Medulla oblongata (tissue), 1 donor: ENCODE measurements around the gene SRRT.
A peak's percentile ranks its signal among the peaks of the same experiment; 100 is the strongest.

Experiments used
- DNase-seq: peaks from one replicate; pipeline ENCODE4 v3.0.0-alpha.2; 2015; ENCODE audit errors: extremely low spot score

SRRT gene

DNA sequence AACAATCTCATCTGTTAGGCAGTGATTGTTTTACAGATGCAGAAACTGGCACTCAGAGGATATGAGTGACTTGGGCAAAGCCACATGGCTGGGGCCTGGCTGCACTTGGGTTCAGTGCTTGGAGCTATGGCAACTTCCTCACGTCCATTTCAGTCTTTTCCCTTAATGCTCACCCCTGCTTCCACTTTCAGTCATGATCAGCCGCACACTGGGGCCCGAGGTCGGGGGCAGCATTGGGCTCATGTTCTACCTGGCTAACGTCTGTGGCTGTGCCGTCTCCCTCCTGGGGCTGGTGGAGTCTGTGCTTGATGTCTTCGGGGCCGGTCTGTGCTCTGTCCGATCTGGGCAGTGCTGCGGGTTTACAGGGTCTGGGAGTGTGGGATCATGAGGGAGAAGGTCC lies 19.4 kb upstream of the SRRT start:
- no peak for DNase-seq

- DNase-seq: no peak
These were observed 18.0 kb upstream of the SRRT start for GRCh38 chr7:100856871-100857282.

GRCh38 chr7:100859856-100860255 lies 15.0 kb upstream of the SRRT start:
- DNase-seq: no peak

- DNase-seq: no peak
These were observed 13.9 kb upstream of the SRRT start for GRCh38 chr7:100860702-100861615.

- no peak for DNase-seq
These were observed 13.3 kb upstream of the SRRT start for GRCh38 chr7:100861616-100861985.

GRCh38 chr7:100863406-100863950 lies 11.4 kb upstream of the SRRT start:
- peak; percentile 72 for DNase-seq

- DNase-seq: no peak
These were observed 10.5 kb upstream of the SRRT start for GRCh38 chr7:100864263-100864845.

GRCh38 chr7:100865372-100865911 lies 9.5 kb upstream of the SRRT start:
- DNase-seq: no peak

GRCh38 chr7:100865938-100866728 lies 8.8 kb upstream of the SRRT start:
- peak; percentile 83 for DNase-seq

DNA sequence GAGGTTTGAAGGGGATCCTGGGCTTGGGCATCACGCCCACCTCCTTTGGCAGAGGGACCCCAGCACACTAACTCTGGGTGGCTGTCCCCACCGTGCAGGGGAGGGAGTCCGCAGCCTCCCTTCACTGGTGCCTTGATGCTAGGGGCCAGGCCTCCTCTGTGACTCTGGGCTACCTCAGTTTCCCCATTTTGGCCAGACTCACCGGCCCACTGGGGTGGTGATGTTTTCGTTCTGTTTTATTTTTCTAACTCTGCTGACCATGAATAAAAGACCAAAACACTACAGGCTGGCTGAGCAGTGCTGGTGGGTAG lies 8.2 kb upstream of the SRRT start:
- no peak for DNase-seq

- peak; percentile 95 for DNase-seq
These were observed 7.7 kb upstream of the SRRT start, which contains the start of gene TRIP6 for GRCh38 chr7:100867040-100867775. Gene TRIP6, plus strand, starts transcription at chr7:100867387. Its CDS starts 111 bp downstream, at chr7:100867498.

DNA sequence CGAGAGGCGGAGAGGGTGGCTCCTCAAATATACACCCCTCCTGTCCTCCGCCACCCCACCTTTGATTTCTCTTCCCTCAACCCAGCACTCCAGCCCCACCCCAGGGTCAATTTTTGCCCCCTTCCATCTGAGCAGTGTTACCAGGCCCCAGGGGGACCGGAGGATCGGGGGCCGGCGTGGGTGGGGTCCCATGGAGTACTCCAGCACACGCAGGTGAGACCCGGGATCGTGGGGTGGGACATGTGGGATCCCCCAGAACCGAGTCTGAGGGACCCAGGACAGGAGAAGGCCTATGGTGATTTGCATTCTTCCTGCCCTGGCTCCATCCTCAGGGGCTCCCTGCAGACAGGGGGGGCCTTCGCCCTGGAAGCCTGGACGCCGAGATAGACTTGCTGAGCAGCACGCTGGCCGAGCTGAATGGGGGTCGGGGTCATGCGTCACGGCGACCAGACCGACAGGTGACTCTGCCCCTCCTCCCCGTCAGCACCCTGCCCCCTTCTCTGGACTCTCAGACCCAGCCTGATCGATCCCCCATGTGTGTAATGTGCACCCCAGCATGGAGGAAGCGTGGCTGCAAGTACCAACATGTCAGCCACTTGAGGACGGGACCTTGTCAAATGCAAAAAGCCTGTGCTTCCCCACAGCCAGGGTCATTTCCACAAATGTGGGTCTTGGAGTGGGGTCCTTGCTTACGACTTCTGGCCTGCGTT lies 7.0 kb upstream of the SRRT start:
- no peak for DNase-seq

DNA sequence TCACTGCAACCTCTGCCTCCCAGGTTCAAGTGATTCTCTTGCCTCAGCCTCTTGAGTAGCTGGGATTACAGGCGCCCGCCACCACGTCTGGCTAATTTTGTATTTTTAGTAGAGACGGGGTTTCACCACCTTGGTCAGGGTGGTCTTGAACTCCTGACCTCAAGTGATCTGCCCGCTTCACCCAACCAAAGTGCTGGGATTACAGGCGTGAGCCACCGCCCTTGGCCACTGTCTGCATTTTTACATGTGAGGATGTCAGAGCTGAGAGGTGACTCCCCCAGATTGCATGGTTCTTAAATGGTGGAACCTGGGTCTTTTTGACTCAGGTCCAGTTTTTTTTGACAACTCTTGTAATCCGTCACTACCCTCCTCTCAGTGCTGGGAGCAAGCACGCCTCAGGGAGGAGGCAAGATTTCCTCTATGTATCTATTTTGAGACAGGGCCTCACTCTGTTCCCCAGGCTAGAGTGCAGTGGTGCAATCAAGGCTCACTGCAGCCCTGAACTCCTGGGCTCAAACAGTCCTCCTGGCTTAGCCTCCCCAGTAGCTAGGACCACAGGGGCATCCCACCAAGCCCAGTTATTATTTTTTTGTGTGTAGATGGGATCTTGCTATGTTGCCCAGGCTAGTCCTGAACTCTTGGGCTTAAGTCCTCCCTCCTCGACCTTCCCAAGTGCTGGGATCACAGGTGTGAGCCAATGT lies 1.2 kb upstream of the SRRT start:
- DNase-seq: no peak

- no peak for DNase-seq
These were observed 665 bp upstream of the SRRT start for GRCh38 chr7:100874300-100874576.

GRCh38 chr7:100875356-100875751 lies 451 bp downstream of the SRRT start:
- no peak for DNase-seq

GRCh38 chr7:100878013-100878412 lies 3.1 kb downstream of the SRRT start:
- DNase-seq: no peak

DNA sequence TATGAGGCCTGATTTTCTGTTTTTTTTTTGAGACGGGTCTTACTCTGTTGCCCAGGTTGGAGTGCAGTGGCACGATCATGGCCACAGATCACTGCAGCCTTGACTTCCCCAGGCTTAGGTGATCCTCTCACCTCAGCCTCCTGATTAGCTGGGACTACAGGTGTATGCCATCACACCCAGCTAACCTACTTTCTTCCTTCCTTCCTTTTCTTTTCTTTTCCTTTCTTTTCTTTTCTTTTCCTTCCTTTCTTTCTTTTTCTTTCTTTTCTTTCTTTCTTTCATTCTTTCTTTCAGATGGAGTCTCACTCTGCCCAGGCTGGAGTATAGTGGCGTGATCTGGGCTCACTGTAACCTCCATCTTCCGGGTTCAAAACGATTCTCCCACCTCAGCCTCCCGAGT lies 3.8 kb downstream of the SRRT start:
- DNase-seq: no peak

DNA sequence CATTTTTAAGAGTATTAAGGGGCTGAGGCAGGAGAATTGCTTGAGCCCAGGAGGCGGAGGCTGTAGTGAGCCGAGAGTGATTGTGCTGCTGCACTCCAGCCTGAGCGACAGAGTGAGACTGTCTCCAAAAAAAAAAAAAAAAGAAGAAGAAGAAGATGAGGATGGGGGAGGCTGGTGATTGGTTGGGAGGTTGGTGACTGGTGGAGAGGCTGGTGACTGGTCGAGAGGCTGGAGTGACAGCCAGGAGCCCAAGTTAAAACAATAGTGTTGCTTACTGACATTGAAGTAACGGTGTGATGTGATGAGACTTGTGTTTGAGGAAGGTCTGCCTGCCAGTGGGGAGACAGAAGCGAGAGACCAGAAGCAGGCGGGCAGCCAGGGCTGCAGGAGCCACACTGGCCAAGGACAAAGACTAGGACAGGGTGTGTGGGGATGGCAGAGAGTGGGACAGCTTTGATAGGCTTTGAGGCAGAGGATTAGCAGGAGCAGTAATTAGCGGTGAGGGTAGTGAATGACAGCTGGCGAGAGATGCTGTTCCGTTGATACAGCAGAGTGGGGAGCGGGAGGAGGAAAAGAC lies 4.9 kb downstream of the SRRT start:
- peak; percentile 77 for DNase-seq

- peak; percentile 66 for DNase-seq
These were observed 5.7 kb downstream of the SRRT start for GRCh38 chr7:100880645-100881044.

GRCh38 chr7:100881136-100881535 lies 6.2 kb downstream of the SRRT start:
- DNase-seq: no peak
